OCI-LY1 (cell line): ENCODE results near the gene UIMC1.

Experiments used
- CTCF ChIP-seq: fragments of 200-600 bp; sonication (generic), shearing (Covaris generic); IDR thresholded peaks from 2 replicates; pipeline ENCODE4 v1.5.1; 2017; ENCODE audit warnings: mild to moderate bottlenecking, antibody characterized with exemption, low read length, moderate library complexity, mixed read lengths
- EZH2 ChIP-seq: fragments of 200-600 bp; sonication (generic), shearing (Covaris generic); IDR thresholded peaks from 2 replicates; pipeline ENCODE4 v1.8.0; 2017; ENCODE audit warnings: borderline replicate concordance, mixed run types, mild to moderate bottlenecking, antibody characterized with exemption, low read length, moderate library complexity, mixed read lengths

- TF ChIP-seq CTCF (no peak), EZH2 (no peak)
Observed at GRCh38 chr5:176952531-176953193, 53.9 kb downstream of the UIMC1 start.
